NCI-H526 treated with DMSO at 0.1 percent for 48 hours (cell line): ENCODE results near the gene PLXNB3.

Experiments
- DNase-seq: peaks from one replicate; lab custom pipeline; 2025; lab: John Stamatoyannopoulos, UW

The PLXNB3 gene

DNA sequence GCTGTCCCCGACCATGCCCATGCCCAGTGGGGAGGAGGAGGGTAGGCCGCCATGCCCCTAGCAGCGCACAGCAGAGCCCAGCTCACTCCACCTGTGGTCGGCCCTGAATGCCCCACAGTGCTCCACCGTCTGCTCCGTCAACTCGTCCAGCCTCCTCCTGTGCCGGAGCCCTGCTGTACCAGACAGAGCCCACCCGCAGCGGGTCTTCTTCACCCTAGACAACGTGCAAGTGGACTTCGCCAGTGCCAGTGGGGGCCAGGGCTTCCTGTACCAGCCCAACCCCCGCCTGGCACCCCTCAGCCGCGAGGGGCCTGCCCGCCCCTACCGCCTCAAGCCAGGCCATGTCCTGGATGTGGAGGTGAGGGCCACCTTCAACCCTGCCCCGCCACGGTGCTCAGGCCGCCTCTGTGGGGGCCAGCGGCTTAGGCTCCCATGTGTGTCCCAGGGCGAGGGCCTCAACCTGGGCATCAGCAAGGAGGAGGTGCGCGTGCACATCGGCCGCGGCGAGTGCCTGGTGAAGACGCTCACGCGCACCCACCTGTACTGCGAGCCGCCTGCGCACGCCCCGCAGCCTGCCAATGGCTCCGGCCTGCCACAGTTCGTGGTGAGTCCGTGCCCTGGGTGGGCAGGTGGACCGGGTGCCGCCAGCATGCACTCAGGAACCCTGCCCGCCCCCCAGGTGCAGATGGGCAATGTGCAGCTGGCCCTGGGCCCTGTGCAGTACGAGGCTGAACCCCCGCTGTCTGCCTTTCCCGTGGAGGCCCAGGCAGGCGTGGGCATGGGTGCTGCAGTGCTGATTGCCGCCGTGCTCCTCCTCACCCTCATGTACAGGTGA, 9.9 kb downstream of the PLXNB3 start:
- no peak for DNase-seq

DNA sequence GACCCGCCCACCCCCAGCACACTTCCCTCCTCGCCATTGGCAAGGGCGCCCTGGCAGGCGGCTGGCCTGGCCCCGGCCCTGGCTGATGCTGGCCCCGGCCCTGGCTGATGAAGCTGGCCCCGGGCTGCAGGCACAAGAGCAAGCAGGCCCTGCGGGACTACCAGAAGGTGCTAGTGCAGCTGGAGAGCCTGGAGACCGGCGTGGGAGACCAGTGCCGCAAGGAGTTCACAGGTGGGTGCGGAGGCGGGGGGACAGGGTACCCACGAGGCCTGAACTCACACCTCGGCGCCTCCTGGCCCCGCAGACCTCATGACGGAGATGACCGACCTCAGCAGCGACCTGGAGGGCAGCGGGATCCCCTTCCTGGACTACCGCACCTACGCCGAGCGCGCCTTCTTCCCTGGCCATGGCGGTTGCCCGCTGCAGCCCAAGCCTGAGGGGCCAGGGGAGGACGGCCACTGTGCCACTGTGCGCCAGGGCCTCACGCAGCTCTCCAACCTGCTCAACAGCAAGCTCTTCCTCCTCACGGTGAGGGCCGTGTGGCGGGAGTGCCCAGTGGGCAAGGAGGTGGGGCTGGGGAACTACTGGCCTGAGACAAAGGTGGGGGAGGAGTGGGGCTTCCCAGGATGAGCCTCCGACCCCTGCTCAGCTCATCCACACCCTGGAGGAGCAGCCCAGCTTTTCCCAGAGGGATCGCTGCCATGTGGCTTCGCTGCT, 10.7 kb downstream of the PLXNB3 start:
- no peak for DNase-seq

DNA sequence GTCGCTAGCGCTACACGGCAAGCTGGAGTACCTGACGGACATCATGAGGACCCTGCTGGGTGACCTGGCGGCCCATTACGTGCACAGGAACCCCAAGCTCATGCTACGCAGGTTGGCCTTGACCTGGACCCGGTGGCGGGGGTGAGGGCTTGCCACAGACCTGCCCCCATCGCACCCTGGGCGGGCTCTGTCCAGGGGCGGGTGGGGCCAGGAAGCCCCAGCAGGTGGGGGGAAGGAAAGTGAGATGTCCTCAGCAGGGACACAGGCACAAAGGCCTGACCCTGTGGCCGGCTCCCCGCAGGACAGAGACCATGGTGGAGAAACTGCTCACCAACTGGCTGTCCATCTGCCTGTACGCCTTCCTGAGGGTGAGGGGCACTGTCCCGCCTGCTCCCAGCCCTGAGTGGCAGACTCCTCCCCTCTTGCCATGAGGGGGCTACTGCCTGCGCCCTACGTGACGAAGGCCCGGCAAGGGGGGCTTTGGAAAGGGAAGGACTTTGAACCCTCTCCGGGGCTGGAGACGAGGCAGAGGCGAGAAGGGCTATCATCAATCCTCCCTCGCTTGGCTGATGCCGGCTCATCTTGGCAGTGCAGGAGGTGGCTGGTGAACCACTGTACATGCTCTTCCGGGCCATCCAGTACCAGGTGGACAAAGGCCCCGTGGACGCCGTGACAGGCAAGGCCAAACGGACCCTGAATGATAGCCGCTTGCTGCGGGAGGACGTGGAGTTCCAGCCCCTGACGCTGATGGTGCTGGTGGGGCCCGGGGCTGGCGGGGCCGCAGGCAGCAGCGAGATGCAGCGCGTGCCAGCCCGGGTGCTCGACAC, 11.5 kb downstream of the PLXNB3 start:
- no peak for DNase-seq

DNA sequence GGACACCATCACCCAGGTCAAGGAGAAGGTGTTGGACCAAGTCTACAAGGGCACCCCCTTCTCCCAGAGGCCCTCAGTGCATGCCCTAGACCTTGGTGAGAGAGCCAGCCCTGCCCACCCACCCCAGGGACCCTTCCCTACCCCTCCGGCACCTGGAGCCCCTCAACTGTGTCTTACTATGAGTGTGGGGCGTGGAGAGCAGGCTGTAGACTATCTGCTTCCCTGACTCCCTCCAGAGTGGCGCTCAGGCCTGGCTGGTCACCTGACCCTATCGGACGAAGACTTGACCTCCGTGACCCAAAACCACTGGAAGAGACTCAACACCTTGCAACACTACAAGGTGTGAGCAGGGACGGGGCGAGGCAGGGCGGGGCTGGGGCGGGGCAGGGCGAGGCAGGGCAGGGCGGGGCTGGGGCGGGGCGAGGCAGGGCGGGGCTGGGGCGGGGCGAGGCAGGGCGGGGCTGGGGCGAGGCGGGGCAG, 12.1 kb downstream of the PLXNB3 start:
- no peak for DNase-seq

DNA sequence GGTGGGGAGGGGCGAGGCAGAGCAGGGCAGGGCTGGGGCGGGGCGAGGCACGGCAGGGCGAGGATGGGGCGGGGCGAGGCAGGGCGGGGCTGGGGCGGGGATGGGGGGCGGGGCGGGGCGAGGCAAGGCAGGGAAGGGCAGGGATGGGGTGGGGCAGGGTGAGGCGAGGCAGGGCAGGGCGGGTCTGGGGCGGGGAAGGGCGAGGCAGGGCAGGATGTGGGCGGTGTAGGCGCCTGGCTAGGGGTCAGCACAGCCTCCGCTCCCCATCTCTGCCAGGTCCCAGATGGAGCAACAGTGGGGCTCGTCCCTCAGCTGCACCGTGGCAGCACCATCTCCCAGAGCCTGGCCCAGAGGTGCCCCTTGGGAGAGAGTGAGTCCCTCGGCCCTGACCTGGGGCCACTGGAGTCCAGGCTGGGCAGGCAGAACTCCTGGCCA, 12.6 kb downstream of the PLXNB3 start:
- no peak for DNase-seq

DNA sequence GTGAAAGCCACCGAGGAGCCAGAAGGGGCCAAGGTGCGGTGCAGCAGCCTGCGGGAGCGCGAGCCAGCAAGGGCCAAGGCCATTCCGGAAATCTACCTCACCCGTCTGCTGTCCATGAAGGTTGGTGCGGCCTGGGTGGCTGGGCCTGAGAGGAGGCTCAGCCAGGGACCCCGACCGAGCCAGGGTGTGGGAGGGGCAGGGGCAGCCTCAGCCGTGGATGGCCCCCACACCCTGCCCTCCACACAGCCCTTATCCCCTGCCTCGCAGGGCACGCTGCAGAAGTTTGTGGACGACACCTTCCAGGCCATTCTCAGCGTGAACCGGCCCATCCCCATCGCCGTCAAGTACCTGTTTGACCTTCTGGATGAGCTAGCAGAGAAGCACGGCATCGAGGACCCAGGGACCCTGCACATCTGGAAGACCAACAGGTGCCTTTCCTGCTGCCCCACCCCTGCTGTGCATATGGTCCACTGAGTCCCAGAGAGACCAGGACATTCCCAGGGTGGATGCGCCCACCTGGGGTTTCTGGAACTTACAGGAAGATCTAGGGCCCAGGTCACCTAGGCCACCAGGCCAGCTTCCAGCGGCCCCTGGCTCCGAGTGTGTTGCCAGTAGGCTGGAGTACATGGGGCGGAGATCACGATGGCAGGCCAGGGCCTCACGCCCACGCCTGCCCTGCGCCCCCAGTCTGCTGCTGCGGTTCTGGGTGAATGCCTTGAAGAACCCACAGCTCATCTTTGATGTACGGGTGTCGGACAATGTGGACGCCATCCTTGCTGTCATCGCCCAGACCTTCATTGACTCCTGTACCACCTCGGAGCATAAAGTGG, 13.4 kb downstream of the PLXNB3 start:
- DNase-seq, result no peak

DNA sequence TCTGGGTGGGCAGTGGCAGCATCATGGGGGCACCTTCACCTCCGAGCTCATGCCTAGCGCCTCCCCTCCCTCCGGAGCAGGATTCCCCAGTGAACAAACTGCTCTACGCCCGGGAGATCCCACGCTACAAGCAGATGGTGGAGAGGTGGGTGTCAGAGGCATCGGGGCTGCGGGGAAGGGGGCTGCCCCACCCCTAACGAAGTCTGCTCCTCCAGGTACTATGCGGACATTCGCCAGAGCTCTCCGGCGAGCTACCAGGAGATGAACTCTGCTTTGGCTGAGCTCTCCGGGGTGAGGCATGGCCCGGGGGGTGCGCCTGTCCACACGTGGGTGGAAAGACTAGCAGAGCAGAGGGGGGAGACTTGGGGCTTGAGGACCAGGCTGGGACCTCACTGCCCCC, 14.1 kb downstream of the PLXNB3 start:
- no peak for DNase-seq

DNA sequence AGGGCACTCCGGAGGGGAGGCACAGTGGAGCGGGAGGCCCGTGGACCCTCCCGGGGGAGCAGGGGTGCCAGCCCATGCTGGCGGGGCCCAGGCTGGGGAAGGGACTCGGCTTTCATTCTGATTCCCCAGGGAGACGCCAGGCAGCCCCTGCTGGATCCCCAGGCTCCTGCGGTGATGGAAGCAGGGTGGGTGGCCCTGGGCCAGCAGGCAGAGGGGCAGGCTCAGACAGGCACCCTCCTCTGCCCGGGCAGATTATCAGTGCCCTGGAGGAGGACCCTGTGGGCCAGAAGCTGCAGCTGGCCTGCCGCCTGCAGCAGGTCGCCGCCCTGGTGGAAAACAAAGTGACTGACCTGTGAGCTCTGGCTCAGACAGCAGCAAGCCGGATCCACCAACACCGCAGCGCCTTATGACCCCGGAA, 14.6 kb downstream of the PLXNB3 start:
- no peak for DNase-seq

DNA sequence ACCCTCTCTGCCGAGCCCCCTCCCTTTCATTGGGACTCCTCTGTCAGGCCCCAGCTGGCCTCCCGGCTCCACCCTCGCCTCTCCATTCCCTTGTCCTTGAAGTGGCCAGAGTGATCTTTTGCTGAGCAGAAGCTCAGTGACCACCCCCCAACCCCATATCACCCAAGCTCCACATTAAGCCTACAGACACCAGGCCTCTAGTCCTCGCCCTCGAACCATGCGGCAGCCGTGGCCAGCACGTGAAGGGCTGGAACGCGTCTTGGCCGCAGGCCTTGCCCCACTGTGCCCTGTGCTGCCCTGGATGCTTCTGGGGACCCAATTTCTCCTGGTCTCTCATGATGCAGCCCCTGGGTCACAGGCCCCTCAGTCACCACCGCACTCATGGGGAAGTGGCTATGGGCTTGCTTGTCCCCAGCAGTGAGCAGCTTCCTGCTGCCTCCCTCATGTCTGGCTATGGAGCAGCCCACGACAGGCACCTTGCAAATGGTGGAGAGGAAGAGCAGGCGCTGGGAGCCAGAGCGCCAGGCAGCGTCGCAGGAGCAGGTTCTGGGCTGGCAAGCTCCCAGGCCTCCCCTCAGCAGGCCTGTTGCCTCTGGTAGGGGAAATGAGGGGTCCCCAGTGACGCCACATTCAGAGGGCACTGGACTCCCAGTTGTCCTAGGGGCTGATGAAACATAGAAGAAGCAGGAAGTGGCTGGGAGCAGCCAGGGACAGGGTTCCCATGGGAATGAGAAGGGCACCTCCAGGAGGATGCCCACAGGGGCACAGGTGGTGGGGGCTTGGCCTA, 16.0 kb downstream of the PLXNB3 start:
- DNase-seq, result no peak

DNA sequence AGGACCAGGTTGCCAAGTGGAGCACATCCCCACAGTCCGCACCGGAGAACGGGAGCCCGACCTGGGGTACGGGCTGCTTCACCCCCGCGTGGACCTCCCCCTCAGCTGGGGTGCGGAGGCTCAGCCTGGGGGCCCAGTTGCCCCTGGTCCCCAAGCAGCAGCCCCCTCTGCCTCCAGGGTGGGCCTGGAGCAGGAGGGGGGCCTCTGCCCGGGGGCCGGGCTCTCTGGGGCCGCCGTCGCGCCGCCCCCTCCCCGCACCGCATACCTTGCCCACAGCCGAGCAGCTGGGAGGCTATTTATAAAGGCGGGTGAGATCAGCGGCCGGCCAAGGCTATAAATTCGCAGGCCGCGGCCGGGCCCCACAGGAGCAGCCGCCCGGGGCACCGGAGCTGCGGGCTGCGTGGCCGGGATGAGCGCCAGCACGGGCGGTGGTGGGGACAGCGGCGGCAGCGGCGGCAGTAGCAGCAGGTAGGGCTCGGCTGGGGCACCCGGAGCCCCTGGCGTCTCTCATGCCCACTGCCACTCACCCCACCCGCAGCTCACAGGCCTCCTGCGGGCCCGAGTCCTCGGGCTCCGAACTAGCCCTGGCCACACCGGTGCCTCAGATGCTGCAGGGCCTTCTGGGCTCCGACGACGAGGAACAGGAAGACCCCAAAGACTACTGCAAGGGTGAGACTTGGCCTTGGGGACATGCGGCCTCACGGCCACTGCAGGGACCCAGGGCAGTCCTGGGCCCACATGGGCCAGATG, 16.8 kb downstream of the PLXNB3 start, which contains the start of gene SRPK3:
Gene SRPK3 (plus strand): TSS at position 364 of the 750 bp plus-strand sequence. CDS start 46 bp downstream, at position 410.
- DNase-seq, result no peak

DNA sequence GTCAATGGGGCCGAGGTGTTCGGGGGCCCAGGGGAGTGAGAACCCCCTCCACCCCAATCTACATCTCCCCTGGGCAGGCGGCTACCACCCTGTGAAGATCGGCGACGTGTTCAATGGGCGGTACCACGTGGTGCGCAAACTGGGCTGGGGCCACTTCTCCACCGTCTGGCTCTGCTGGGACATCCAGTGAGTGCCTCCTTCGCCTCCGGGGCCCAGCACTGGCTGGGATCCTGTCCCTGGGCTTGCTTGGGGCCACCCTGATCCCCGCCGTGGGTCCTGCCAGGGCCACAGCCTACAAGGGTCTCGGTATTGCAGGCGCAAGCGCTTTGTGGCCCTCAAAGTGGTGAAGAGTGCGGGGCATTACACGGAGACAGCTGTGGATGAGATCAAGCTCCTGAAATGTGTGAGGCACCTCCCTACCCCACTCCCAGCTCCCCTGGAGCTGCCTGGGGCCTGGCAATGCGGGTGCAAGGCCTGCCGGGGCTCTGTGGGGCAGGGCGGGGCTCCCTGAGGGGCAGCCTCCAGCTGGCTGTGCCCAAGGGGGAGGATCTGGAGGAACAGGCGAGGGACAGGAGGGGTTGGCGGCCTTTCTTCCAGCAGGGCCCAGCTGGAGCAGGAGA, 17.5 kb downstream of the PLXNB3 start:
- no peak for DNase-seq

DNA sequence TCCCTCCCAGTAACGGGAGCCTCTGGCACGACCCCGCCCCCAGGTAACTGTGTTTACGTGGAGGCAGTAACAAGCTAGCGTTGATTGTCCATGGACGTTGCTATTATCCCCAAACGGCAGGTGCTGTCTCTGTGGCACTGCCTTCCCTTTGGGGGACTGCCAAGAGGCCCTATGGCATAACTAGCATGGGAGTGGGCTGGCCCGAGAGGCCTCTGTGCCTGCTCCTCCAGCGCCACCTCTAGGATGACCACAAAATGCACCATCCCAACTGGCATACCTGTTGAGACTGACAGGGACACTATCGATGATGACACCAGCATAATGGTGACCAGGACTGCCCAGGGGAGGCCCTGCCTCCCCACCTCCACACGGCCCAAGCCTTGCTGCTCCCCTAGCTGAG, 18.3 kb downstream of the PLXNB3 start:
- no peak for DNase-seq

DNA sequence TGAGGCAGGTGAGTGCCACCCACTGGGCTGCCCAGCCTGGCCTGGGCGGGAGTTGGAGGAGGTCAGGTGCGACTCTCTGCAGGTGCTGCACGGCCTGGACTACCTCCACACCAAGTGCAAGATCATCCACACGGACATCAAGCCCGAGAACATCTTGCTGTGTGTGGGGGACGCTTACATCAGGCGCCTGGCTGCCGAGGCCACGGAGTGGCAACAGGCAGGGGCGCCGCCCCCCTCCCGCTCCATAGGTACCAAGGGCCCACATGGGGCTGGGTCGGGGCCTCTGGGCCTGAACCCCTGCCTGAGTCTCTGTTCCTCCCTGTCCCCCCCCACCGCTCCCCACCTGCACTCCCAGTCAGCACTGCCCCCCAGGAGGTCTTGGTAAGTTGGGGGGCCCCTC, 18.8 kb downstream of the PLXNB3 start:
- DNase-seq, result no peak

DNA sequence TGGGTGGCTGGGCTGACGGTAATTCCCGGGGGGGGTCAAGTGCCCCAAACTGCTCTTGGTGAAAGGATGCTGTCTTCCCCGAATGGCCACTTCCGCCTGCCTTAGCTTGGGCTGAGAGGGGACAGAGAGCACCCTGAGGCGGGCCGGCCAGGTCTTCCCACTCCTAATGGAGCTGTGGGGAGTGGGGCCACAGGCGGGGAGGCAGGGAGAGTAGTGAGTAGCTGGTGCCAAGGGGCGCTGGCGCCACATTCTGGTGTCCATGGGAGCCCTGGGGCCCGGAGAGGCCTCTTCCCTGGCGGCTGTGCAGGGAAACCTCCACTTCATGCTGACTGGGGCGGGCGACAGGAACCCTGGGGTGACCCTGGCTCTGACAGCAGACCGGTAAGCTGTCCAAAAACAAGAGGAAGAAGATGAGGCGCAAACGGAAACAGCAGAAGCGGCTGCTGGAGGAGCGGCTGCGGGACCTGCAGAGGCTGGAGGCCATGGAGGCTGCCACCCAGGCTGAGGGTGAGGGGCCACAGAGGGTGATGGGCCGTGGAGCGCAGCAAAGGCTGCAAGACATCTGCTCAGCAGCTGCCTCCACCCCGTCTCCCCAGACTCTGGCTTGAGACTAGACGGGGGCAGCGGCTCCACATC, 19.4 kb downstream of the PLXNB3 start:
- DNase-seq, result no peak

DNA sequence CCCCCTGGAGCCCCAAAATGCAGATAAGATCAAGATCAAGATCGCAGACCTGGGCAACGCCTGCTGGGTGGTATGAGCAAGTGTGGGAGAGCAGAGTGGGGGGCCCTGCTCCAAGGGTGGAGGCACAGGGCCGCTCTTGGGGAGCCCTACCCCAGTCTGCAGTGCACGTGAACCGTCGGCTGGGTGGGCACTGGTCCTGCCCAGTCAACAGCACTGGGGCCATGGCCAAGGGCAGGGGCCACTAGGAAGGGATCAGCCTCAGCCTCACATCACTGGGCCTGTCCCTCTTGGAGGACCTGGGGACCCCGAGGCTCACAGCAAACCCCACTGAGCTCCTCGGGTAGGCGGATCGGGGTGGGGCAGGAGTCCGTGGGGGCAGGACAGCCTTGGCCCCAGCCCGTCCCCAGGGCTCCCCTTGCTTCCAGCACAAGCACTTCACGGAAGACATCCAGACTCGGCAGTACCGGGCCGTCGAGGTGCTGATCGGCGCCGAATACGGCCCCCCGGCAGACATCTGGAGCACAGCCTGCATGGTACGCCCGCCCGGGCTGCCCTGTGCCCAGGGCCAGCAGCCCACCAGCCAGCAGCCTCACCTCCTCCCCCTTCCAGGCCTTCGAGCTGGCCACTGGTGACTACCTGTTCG, 20.4 kb downstream of the PLXNB3 start:
- no peak for DNase-seq

DNA sequence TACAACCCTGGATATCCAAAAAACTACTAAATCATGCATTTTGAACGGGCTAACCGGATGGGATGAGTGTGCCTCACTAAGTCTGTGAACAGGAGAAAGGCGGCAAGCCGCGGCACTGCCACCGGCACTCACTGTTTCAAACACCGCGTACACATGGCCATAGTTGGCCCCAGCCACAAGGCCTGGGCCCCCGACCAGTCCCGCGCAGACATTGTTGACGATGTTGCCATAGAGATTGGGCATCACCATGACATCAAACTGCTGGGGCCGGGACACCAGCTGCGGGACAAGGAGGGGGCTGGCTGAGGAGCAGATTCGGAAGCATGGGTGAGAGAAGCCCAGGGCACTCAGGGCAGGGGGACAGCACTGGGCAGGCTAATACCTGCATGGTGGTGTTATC, 22.6 kb downstream of the PLXNB3 start:
- no peak for DNase-seq

DNA sequence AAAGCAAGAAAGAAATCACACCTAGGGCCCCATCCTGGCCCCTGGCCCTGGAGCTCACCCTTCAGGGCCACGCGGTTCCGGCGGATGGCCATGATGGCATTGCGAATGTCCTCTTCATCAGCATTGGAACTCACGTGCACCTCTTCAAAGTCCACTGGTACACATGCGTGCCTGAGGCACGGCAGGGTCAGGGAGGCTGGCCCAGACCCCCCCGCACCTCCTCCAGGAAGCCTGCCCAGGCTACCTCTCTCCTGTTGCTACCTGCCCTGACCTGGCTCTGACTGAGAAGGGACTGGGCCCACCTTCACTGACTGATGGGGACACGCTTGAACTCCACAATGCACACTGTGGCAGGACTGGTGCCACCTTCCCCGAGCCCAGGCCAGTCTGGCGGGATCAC, 25.6 kb downstream of the PLXNB3 start:
- no peak for DNase-seq

DNA sequence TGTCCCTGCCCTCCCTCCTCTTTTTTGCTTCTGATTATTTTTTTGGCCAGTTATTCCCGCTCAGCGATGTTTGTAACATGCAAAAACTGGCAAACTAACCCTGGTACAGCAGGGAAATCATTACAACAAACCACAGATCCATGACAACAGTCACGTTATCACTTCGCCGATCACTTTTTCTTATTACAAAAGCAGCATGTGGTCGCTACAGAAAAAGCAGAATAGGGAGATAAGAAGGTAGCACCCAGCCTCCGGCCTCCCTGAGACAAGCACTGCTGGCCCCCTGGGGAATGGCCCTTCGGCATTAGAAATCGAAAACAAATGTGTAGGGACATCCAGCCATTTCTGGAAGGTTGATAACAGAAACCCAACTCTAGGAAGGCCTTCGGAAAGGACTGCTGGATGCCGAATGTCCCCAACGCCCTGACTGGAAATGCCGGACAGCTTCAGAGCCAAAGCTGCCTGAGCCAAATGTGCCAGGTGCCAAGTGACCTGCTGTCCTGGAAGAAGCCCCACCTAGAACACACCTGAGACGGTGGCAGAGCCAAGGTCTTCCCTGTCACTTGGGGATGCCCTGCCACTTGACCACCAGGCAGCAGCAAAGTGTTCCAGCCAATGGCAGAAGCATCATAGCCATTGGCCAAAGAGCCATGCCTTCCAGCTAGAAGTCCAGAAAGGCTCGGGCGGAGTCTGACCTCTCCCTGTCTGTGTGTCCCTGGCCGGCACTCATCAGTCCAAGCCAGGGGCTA, 27.2 kb downstream of the PLXNB3 start:
- DNase-seq, result no peak
